CD14-positive monocyte (primary cell): ENCODE data around the gene NTM. TPM values are rescaled to one million over a fixed set of nuclear protein-coding genes. Genes with fewer than 3 reads are reported as not detected.

Experiments
- DNase-seq, 3 donors: peaks; one replicate each; pipeline ENCODE4 v3.0.0-alpha.2; 2011 to 2022
- H2AFZ ChIP-seq: 2 replicates; pipeline ENCODE4 v1.6.0; 2012; ENCODE audit warnings: mild to moderate bottlenecking, low read depth, low read length, inconsistent platforms; ENCODE audit not compliant: insufficient read depth, poor library complexity, severe bottlenecking
- H3K27ac ChIP-seq, 2 donors: 1 replicate in 1 of 2; 2 replicates in 1 of 2; pipeline ENCODE4 v1.5.1; 2012 to 2013; ENCODE audit warnings: low read length in 2 of 2, control low read depth in 1 of 2, inconsistent platforms in 1 of 2, low read depth in 1 of 2, mild to moderate bottlenecking in 1 of 2
- H3K27me3 ChIP-seq, 2 donors: one replicate each; pipeline versions ENCODE4 v1.6.0 to v1.6.1; 2011 to 2013; ENCODE audit warnings: low read length in 2 of 2; ENCODE audit not compliant: control insufficient read depth in 2 of 2, insufficient read depth in 2 of 2
- H3K36me3 ChIP-seq, 2 donors: replicated peaks in 1 of 2; 1 replicate in 1 of 2; 2 replicates in 1 of 2; pipeline versions ENCODE4 v1.5.1 to v1.6.1; 2012 to 2013; ENCODE audit warnings: low read length in 2 of 2, control low read depth in 1 of 2, inconsistent platforms in 1 of 2, mild to moderate bottlenecking in 1 of 2; ENCODE audit not compliant: insufficient read depth in 2 of 2, control insufficient read depth in 1 of 2
- H3K4me1 ChIP-seq, 2 donors: 1 replicate in 1 of 2; 2 replicates in 1 of 2; pipeline versions ENCODE4 v1.5.1 to v1.6.1; 2012 to 2013; ENCODE audit warnings: low read length in 2 of 2, control low read depth in 1 of 2, inconsistent platforms in 1 of 2, mild to moderate bottlenecking in 1 of 2, moderate library complexity in 1 of 2; ENCODE audit not compliant: insufficient read depth in 2 of 2, control insufficient read depth in 1 of 2
- H3K4me2 ChIP-seq: replicated peaks from 2 replicates; pipeline ENCODE3; 2012; ENCODE audit warnings: low read length, moderate library complexity, mild to moderate bottlenecking; ENCODE audit not compliant: poor library complexity, severe bottlenecking; ENCODE audit errors: extremely low read depth
- H3K4me3 ChIP-seq, 3 experiments: fragments of 200-600 bp in 1 of 3; sonication (generic) in 1 of 3; replicated peaks in 1 of 3; 1 replicate in 2 of 3; 2 replicates in 1 of 3; pipeline ENCODE4 v1.5.1; 2011 to 2013; ENCODE audit warnings: low read length in 3 of 3, mild to moderate bottlenecking in 3 of 3, control low read depth in 2 of 3, low read depth in 2 of 3, inconsistent platforms in 1 of 3, moderate library complexity in 1 of 3
- H3K79me2 ChIP-seq: 2 replicates; pipeline ENCODE4 v1.6.0; 2012; ENCODE audit warnings: mild to moderate bottlenecking, control low read depth, inconsistent platforms, low read length, moderate library complexity; ENCODE audit not compliant: insufficient read depth
- H3K9ac ChIP-seq: 2 replicates; pipeline ENCODE4 v1.6.0; 2017; ENCODE audit warnings: low read length, mild to moderate bottlenecking; ENCODE audit not compliant: insufficient read depth, poor library complexity, severe bottlenecking
- H3K9me3 ChIP-seq, 2 donors: replicated peaks in 1 of 2; 1 replicate in 1 of 2; 2 replicates in 1 of 2; pipeline versions ENCODE4 v1.5.1 to v1.6.1; 2012 to 2013; ENCODE audit warnings: low read length in 2 of 2, control low read depth in 1 of 2; ENCODE audit not compliant: control insufficient read depth in 1 of 2, insufficient read depth in 1 of 2
- H4K20me1 ChIP-seq: 2 replicates; pipeline ENCODE4 v1.6.0; 2012; ENCODE audit warnings: mild to moderate bottlenecking, low read length, control low read depth, moderate library complexity; ENCODE audit not compliant: insufficient read depth
- H3K27ac Mint-ChIP-seq, 7 donors: one replicate each; pipeline ENCODE4 v1.8.0; 2020; ENCODE audit warnings: mild to moderate bottlenecking in 7 of 7, mixed read lengths in 7 of 7, moderate library complexity in 6 of 7, inconsistent platforms in 2 of 7
- H3K27me3 Mint-ChIP-seq, 3 donors: one replicate each; pipeline ENCODE4 v1.8.0; 2021 to 2022; ENCODE audit warnings: low read depth in 3 of 3, mild to moderate bottlenecking in 3 of 3, mixed read lengths in 3 of 3, moderate library complexity in 3 of 3, inconsistent platforms in 1 of 3
- H3K36me3 Mint-ChIP-seq, 2 donors: one replicate each; pipeline ENCODE4 v1.8.0; 2020; ENCODE audit warnings: mixed read lengths in 2 of 2, inconsistent platforms in 1 of 2, mild to moderate bottlenecking in 1 of 2
- H3K4me1 Mint-ChIP-seq: one replicate; pipeline ENCODE4 v1.8.0; 2020; ENCODE audit warnings: mild to moderate bottlenecking, mixed read lengths
- H3K4me3 Mint-ChIP-seq, 2 donors: one replicate each; pipeline ENCODE4 v1.8.0; 2020; ENCODE audit warnings: mild to moderate bottlenecking in 2 of 2, mixed read lengths in 2 of 2, moderate library complexity in 1 of 2
- H3K9me3 Mint-ChIP-seq, 7 donors: one replicate each; pipeline ENCODE4 v1.8.0; 2020 to 2022; ENCODE audit warnings: mixed read lengths in 7 of 7, mild to moderate bottlenecking in 6 of 7, moderate library complexity in 6 of 7, inconsistent platforms in 2 of 7
- CTCF ChIP-seq: fragments of 200-600 bp; IDR thresholded peaks from one replicate; pipeline ENCODE4 v1.8.0; 2022; ENCODE audit warnings: antibody characterized with exemption, mild to moderate bottlenecking
- WGBS: methylation state at CpG from one replicate; pipeline ENCODE4 v1.1.5; 2013; ENCODE audit warnings: missing lambda C conversion rate; ENCODE audit not compliant: insufficient coverage; 5-methylcytosine and 5-hydroxymethylcytosine counted together
- intact Hi-C, 2 donors: fragments of 100-400 bp; cut with micrococcal nuclease; formaldehyde crosslinking; loops; one replicate each; pipeline versions ENCODE4 v1.15.0 to v1.15.1; 2023
- polyA plus RNA-seq, 3 donors: library from polyadenylated mRNA; depleted of rRNA in 1 of 3; unstranded in 2 of 3; stranded (reverse) in 1 of 3; fragments of 300-500 nt in 2 of 3; fragments of >200 nt in 1 of 3; fragmentation: Illumina TruSeq in 2 of 3; gene quantifications; 1 replicate in 2 of 3; 2 replicates in 1 of 3; pipeline ENCODE4 v1.2.3, GENCODE V29; 2012 to 2021

The NTM gene
- polyA plus RNA-seq, 3 donors = not detected

- Histone ChIP-seq H3K27me3 (peaks cover 0 to 6% of the 10 kb centered on the region in 2 donors), H4K20me1 (no peaks in the 10 kb centered on the region), H3K4me1 (peaks cover 0 to 5% of the 10 kb centered on the region in 2 donors), H3K4me2 (no peak overlapping the region), H3K4me3 (no peak overlapping the region), H3K79me2 (no peaks in the 10 kb centered on the region), H3K27ac (no peak overlapping the region), H2AFZ (no peak overlapping the region), H3K36me3 (no peaks in the 10 kb centered on the region), H3K9me3 (no peaks in the 10 kb centered on the region), H3K9ac (no peak overlapping the region)
- H3K27me3 Mint-ChIP-seq = peaks cover 3 to 6% (median 4%) of the 10 kb centered on the region in 3 donors
- H3K36me3 Mint-ChIP-seq = no peaks in the 10 kb centered on the region
- DNase-seq = no peak
- WGBS = 80% methylated on average over 1 of the region's 3 CpGs
- H3K4me1 Mint-ChIP-seq = peaks cover 27% of the 10 kb centered on the region
- no peak overlapping the region for H3K4me3 Mint-ChIP-seq
- peaks cover 0 to 3% (median 0%) of the 10 kb centered on the region in 7 donors for H3K9me3 Mint-ChIP-seq
- no peak overlapping the region for H3K27ac Mint-ChIP-seq
- intact Hi-C loops = loop anchor here in 1 of 2 donors (10.0 kb wide), 1 partner anchor 57 kb away; no protein-coding TSS in a partner anchor
- no peak for TF ChIP-seq CTCF
These were observed 667.0 kb downstream of the NTM start for GRCh38 chr11:132037467-132037862.

GRCh38 chr11:132037956-132038355 lies 667.5 kb downstream of the NTM start:
- Histone ChIP-seq H3K79me2 (no peaks in the 10 kb centered on the region), H3K27me3 (peaks cover 0 to 6% of the 10 kb centered on the region in 2 donors), H3K27ac (no peak overlapping the region), H3K9me3 (no peaks in the 10 kb centered on the region), H3K4me3 (no peak overlapping the region), H3K4me1 (peaks cover 0 to 5% of the 10 kb centered on the region in 2 donors), H2AFZ (no peak overlapping the region), H4K20me1 (no peaks in the 10 kb centered on the region), H3K4me2 (no peak overlapping the region), H3K9ac (no peak overlapping the region), H3K36me3 (no peaks in the 10 kb centered on the region)
- DNase-seq = no peak
- no peak overlapping the region for H3K4me3 Mint-ChIP-seq
- TF ChIP-seq CTCF = no peak
- no peaks in the 10 kb centered on the region for H3K36me3 Mint-ChIP-seq
- peak overlapping the region in 1 of 7 donors; percentile 50 for H3K27ac Mint-ChIP-seq
- 100% methylated on average over 3 of the region's 4 CpGs for WGBS
- peaks cover 0 to 3% (median 0%) of the 10 kb centered on the region in 7 donors for H3K9me3 Mint-ChIP-seq
- peaks cover 3 to 6% (median 4%) of the 10 kb centered on the region in 3 donors for H3K27me3 Mint-ChIP-seq
- intact Hi-C loops = loop anchor here in 1 of 2 donors (10.0 kb wide), 1 partner anchor 57 kb away; no protein-coding TSS in a partner anchor
- peaks cover 27% of the 10 kb centered on the region for H3K4me1 Mint-ChIP-seq
